Activated CD4-positive, CD25-positive, alpha-beta regulatory T cell (primary cell): ENCODE measurements around the gene PACSIN3.
"Not testable (repeated sequence)": the region's sequence is repeated elsewhere in the genome, so short reads cannot be mapped to it uniquely, and the experiment has no call there.

ENCODE experiments used
- DNase-seq, 4 experiments: peaks; one replicate each; lab custom pipeline; 2025; lab: John Stamatoyannopoulos, UW

Gene PACSIN3

DNA sequence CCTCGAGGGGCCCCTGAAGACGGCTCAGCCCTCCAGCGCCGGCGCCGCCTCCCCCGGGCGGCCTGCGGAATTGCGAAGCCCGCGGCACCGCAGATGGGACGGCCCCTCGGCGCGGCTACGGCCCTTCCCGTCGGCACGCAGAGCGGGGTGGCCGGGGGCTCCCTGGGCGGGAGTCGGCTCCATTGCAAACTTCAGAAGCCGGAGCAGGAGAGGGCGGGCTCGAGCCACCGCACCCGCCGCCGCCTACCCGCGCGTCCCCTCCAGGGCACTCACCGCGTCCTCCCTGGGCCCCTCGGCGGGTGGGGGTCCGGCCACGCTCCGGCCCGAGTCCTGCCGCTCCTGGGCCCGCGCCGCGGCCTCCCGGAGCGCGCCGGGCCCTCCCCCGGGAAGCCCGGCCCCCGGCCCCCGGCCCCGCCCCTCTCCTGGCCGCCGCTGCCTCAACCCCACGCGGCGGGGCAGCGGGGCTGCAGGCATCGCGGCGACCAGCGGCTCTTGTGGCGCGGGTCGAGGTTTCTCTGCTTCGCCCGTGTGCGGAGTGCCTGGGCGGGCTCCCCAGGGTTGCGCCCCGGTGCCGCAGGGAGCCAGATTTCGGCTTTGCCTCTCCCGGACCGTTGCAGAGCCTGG is at the start of gene PACSIN3:
Gene PACSIN3 (minus strand): TSS at position 359 of the 624 bp plus-strand sequence. CDS start 3,707 bp downstream, outside the sequence.
- DNase-seq = peak in 1 of 4 experiments; percentile 20

DNA sequence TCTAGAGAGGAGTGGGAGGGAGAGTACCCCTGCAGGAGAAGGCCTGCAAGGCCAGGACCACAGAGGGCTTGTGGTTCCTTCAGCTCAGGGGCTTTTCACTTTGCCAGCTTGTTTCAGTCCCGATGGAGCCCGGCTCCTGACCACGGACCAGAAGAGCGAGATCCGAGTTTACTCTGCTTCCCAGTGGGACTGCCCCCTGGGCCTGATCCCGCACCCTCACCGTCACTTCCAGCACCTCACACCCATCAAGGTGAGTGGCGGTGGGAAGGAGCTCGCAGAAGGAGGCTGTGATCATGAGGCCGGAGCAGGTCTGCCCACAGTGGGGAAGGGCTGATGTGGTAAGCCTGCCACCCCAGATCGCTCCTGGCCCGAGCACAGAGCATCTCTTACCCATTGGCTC is 48.9 kb upstream of the PACSIN3 start:
- DNase-seq = no peak

GRCh38 chr11:47234669-47235100 is 48.5 kb upstream of the PACSIN3 start:
- DNase-seq = no peak

GRCh38 chr11:47233989-47234668 is 47.9 kb upstream of the PACSIN3 start:
- no peak for DNase-seq

- no peak for DNase-seq
Measured at GRCh38 chr11:47233051-47233450, 46.8 kb upstream of the PACSIN3 start.

- no peak for DNase-seq
Measured at GRCh38 chr11:47229161-47229560, 42.9 kb upstream of the PACSIN3 start.

DNA sequence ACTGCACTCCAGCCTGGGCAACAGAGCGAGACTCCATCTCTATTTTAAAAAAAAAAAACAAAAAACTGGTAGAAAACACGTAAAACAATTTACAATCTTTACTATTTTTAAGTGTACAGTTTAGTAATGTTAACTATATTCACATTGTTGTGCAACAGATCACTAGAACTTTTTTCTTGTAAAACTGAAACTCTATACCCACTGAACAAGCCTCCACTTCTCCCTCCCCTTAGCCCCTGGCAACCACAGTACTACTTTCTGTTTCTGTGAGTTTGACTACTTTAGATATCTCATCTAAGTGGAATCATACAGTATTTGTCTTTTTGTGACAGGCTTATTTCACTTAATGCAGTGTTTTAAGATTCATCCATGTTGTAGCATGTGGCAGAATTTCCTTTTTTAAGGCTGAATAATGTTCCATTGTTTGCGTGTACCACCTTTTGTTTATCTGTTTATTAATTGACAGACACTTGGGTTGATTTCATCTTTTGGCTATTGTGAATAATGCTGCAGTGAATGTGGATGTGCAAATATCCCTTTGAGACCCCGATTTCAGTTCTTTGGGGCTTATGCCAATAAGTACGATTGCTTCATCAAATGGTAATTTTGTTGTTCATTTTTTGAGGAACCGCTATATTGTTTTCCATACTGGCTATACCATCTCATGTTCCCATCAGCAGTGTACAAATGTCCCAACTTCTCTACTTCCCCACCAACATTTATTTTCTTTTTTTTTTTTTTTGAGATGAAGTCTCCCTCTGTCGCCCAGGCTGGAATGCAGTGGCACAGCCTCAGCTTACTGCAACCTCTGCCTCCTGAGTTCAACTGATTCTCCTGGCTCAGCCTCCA is 39.5 kb upstream of the PACSIN3 start:
- DNase-seq = no peak

DNA sequence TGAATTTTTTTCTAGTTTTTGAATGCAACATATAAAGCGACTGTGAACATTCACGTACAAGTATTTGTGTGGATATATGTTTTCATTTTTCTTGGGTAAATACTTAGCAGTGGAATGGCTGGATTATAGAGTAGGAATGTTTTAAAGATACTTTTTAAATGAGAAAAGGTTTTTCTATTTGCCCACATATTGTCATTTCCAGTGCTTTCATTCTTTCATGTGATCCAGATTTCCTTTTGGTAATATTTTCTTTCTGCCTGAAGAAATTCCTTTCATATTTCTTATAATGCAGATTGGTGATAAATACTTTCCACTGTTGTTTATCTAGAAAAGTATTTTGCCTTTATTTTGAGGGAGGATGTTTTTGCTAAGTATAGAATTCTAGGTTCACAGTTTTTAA is 36.5 kb upstream of the PACSIN3 start:
- no peak for DNase-seq

GRCh38 chr11:47220401-47220821 is 34.2 kb upstream of the PACSIN3 start:
- no peak for DNase-seq

DNA sequence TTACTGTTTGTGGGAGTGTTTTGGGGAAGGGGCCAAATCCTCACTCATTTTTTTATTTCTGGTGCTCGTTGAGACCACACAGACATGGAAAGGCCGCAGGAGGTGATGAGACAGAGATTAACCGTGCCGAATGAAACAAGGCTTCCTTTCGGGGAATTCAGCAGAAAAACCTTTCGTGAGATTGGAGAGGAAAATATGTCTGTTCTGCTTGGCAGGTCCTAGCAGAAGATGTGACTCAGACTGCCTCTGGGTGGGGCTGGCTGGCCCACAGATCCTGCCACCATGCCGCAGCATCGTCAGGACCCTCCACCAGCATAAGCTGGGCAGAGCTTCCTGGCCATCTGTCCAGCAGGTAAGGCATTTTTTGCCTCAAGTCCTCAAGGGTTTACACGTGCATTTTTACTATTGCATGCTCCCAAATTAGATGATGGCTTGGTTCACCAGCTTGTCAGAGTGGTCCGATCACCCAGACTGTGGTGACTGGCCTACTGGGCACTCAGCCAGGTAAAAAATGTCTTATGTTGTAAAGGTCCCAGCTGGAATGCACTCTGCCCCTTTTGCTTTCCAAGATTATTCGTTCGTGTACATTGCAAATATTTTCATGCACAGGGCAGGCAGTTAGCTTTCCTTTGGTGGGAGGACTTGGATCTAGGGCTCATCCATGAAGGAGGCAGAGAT is 30.0 kb upstream of the PACSIN3 start:
- DNase-seq = peak; percentile 10 to 31 (median 17)

DNA sequence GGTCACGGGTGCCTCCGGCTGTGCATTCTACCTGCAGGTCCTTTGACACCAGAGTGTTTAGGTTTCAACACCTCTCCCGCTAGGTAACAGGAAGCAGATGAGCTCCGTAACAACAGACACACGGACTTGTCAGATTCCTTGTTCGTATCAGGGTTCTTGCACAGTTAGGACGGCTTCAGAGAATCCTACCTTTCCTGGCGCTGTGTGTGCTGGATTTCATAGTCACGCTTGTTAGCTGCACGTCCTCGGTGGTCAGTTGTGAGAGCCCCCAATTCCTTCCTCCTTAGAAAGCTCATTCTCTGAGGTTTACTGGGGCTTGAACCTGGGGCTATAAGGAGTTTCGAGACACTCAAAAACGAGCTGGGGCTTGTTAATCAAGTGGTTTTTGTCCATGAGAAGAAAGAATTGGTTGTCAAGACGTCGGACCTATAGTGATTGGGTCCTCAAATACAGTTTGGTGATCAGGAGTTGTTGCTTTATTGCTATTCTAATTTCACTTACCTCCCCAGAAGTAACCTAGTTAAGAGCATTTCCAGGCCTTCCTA is 29.2 kb upstream of the PACSIN3 start:
- no peak for DNase-seq

GRCh38 chr11:47213950-47214565 is 27.8 kb upstream of the PACSIN3 start:
- peak; percentile 53 to 66 (median 64) for DNase-seq

- DNase-seq = no peak
Measured at GRCh38 chr11:47212938-47213337, 26.7 kb upstream of the PACSIN3 start.

- no peak for DNase-seq
Measured at GRCh38 chr11:47208628-47209027, 22.4 kb upstream of the PACSIN3 start.

GRCh38 chr11:47208008-47208552 is 21.8 kb upstream of the PACSIN3 start:
- not testable (repeated sequence) for DNase-seq

DNA sequence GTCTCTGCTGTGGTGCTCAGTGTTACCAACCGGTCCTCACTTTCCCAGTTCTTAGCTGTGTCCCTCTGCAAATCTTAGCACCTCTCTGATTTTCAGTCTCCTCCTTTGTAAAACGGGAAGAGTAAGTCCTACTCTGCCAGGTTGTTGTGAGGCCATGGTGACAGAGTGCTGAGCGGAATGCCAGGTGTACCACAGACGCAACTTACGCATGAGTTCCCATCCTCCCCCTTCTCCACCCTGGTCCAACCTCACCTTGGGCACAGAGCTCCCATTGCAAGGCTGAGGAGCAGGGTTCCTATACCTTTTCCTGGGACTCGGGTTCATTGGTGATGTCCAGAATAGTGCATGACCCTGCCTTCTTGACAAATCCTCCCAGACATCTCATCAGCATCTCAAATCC is 21.2 kb upstream of the PACSIN3 start:
- no peak for DNase-seq

DNA sequence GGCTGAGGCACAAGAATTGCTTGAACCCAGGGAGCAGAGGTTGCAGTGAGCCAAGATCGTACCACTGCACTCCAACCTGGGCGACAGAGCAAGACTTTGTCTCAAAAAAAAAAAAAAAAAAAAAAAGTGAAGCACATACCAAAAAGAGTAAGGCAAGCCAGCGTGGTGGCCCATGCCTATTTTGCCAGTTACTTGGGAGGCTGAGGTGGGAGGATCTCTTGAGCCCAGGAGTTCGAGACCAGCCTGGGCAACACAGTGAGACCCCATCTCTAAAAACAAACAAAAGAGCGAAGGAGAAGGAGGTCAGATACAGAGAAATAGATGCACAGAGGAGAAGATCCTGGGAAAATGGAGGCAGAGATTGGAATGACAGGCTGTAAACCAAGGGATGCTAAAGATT is 20.3 kb upstream of the PACSIN3 start:
- not testable (repeated sequence) for DNase-seq

DNA sequence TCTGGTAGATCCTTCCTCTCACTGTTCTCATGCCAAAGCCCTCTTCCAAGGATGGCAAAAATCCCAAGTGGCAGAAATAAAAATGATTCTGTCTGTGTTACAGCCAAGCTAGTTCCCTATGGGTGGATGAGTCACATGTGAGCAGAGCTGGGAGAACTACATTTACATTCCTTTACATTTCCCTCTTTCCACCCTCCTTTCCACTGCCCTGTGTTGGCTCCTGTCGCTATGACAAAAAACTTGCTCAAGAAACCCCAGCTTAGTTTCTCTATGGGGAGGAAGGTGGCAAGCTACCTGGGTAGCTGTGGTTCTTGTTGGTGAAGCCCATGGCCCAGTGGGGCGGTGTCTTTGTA is 18.4 kb upstream of the PACSIN3 start:
- no peak for DNase-seq

DNA sequence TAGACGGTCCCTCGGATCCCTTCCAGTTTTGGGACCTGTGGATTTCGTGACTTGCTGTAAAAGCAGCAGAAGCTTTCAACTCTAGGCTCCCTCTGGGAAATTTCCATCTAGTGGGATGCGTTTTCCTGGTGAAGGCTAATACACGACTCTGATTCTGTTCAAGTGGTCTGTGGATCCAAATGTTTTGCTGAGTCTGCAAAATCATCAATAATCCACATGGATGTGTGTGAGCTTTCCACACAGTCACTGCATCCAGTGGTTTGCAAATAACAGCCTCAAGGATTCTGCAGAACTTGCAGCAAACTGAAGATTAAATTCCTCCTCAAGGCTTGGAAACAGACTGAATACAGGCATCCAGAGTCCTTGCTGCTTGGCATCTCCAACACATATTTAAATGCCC is 16.3 kb upstream of the PACSIN3 start:
- no peak for DNase-seq

- no peak for DNase-seq
Measured at GRCh38 chr11:47201015-47201414, 14.8 kb upstream of the PACSIN3 start.

- not testable (repeated sequence) for DNase-seq
Measured at GRCh38 chr11:47198161-47198560, 11.9 kb upstream of the PACSIN3 start.
